Stimulated activated effector memory CD8-positive, alpha-beta T cell treated with anti-CD3 and anti-CD28 coated beads, Interleukin-12 subunit alpha, Interleukin-12 subunit beta, amount 100 ng/mL, for 72 hours (primary cell): Measurements from ENCODE around the gene SH3RF1.
A peak's percentile ranks its signal among the peaks of the same experiment; 100 is the strongest.

ENCODE experiments used
- ATAC-seq: fragments of 150-1000 bp; cut with Tn5 transposase; 2 replicates; pipeline ENCODE4 v1.10.0; 2021
- DNase-seq, 2 donors: peaks; one replicate each; pipeline ENCODE4 v3.0.0; 2021 to 2022; ENCODE audit warnings: low spot score in 2 of 2
- H3K27ac Mint-ChIP-seq: one replicate; pipeline ENCODE4 v1.8.0; 2022; ENCODE audit warnings: mild to moderate bottlenecking, mixed read lengths
- H3K36me3 Mint-ChIP-seq: one replicate; pipeline ENCODE4 v1.8.0; 2022; ENCODE audit warnings: mild to moderate bottlenecking, mixed read lengths
- H3K4me1 Mint-ChIP-seq: one replicate; pipeline ENCODE4 v1.8.0; 2022; ENCODE audit warnings: mixed read lengths
- H3K4me3 Mint-ChIP-seq: one replicate; pipeline ENCODE4 v1.8.0; 2022; ENCODE audit warnings: mild to moderate bottlenecking, mixed read lengths
- H3K9me3 Mint-ChIP-seq: one replicate; pipeline ENCODE4 v1.8.0; 2022; ENCODE audit warnings: mixed read lengths

SH3RF1 gene

DNA sequence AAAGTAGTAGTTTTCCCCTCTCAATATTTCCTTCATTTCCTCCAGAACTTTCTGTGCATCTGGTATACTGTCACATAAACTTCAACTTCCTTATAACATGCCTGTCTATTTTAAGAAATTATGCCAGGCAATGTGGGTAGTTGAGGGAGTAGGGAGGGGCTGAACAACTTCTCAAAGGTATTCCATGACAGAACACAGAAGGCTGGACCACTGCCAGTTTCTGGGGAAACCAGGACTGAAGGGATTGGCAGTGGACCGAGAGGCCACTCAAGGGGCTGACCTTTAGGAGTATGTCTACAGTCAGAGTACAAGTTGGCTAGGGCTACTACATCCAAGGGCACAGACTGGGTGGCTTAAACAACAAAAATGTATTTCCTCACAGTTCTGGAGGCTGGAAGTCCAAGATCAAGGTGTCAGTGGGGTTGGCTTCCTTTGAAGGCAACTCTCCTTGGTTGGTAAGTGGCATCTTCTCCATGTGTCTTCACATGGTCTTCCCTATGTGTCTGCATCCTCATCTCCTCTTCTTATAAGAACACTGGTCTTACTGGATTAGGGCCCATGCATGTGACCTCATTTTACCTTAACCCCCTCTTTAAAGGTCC, 6.9 kb downstream of the SH3RF1 start:
- Mint-ChIP-seq H3K9me3 (no peaks in the 10 kb centered on the region), H3K27ac (no peak overlapping the region), H3K36me3 (no peaks in the 10 kb centered on the region), H3K4me1 (no peaks in the 10 kb centered on the region), H3K4me3 (no peak overlapping the region)
- ATAC-seq: peak; percentile 8
- DNase-seq: no peak

DNA sequence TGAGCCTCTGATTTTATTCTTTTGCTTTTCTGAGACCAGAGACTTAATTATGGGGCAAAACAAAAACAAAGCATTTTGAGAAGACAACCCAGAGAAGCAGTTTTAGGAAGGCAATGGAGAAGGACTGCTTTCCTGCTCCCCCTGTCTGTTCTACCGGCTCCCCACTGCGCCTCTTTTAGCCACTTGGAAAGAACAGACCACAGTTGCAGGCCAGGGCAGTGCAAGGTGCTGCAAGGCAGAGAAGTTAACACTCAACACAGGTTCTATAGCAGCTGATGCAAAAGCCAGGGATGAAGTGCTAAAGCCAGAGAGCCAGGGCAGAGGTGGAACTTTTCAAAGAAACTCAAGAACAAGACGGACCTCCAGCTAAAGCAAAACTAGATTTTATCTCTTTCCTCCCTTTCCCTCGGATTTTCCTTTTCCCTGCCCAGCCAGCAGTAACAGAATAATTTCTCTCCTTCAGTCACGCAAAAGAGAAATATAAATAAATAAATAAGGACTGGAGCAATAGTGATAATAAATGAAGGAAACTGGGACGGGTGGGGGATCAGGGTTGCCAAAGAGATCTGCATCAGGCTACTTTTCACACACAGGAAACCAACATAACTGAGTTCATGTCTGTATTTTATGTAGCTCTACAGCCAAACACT, 10.4 kb downstream of the SH3RF1 start:
- Mint-ChIP-seq H3K4me3 (no peak overlapping the region), H3K27ac (no peak overlapping the region), H3K9me3 (no peaks in the 10 kb centered on the region), H3K4me1 (no peaks in the 10 kb centered on the region), H3K36me3 (no peaks in the 10 kb centered on the region)
- DNase-seq: no peak
- ATAC-seq: no peak

DNA sequence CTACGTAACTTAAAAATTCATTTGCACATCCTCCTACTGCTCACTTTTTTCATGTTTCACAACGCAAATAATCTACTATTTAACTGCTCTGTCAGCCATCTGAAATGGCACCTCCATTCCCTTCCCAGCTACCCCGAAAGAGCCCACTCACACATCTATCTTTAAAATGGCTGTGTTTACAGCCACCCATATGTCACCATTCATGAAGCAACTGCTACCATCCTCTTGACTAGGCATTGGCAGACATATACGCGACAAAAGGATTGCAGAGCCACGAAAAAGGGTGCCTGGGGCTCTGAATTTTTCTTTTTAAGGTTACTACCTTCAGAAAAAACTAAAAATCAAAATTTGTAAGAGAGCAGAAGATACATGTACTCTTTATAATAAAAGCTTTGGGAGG, 11.5 kb downstream of the SH3RF1 start:
- no peak overlapping the region for H3K27ac Mint-ChIP-seq
- no peak overlapping the region for H3K4me3 Mint-ChIP-seq
- H3K9me3 Mint-ChIP-seq: no peaks in the 10 kb centered on the region
- DNase-seq (no peak), ATAC-seq (no peak)
- no peaks in the 10 kb centered on the region for H3K4me1 Mint-ChIP-seq
- H3K36me3 Mint-ChIP-seq: no peaks in the 10 kb centered on the region

DNA sequence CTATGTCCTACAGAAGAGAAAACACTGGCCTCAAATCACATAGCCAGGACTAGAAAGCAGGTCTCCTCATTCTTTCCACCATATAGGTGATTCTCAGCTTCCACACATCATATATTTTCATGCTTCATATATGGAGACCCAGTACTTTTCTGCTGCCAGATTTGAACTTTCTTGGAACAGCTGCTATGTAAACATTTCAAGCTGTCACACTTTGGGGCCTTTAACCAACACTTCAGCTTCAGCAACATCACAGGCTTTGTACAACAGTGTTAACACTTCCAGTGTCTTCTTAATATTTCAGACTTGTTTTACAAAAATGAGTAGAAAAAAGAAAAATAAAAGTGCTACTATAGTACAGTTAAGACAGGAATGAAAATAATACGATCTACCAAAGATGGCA, 12.6 kb downstream of the SH3RF1 start:
- Mint-ChIP-seq H3K36me3 (no peaks in the 10 kb centered on the region), H3K4me3 (no peak overlapping the region), H3K27ac (no peak overlapping the region), H3K4me1 (no peaks in the 10 kb centered on the region), H3K9me3 (no peaks in the 10 kb centered on the region)
- DNase-seq: no peak
- ATAC-seq: no peak

DNA sequence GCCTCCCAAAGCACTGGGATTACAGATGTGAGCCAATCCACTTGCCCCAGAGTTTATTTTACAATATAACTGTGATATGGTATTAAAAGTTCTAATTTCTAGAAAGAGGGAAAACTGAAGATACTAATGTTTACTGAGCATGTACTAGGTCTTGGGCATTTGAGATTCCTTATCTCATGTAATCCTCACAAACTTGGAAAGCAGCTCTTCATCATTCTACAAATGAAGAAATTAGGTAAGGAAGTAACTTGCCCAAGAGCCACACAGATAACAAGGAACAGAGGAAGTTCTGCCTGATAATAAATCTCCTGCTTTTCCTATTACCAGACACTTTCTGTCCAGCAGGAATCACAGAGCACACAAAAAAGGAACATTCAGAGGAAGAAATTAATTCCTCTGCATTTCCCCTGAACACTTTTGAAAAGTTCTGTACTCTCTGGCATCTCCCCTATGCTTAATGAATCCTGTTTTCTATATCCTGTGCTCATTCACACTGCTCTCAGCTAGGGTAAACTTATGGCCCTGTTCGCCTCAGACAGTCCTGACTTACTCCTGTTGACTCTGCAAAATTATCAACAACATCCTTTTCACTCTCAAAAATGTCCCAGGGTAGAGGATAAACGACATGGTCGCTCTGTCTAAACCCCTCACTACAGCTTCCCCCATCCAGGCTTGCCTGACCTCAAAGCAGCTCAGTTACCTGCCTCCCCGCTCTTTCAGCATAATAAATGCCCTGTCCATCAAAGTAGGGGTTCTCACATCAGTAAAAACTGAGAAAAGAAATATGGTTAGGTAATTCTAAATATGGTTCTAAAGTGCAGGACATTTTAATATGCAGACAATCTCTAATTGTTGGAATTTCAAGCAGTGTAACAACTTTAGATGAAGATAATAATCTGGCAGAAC, 13.6 kb downstream of the SH3RF1 start:
- no peaks in the 10 kb centered on the region for H3K36me3 Mint-ChIP-seq
- no peaks in the 10 kb centered on the region for H3K9me3 Mint-ChIP-seq
- no peak for DNase-seq
- peak; percentile 44 for ATAC-seq
- H3K4me3 Mint-ChIP-seq: no peak overlapping the region
- no peaks in the 10 kb centered on the region for H3K4me1 Mint-ChIP-seq
- no peak overlapping the region for H3K27ac Mint-ChIP-seq

DNA sequence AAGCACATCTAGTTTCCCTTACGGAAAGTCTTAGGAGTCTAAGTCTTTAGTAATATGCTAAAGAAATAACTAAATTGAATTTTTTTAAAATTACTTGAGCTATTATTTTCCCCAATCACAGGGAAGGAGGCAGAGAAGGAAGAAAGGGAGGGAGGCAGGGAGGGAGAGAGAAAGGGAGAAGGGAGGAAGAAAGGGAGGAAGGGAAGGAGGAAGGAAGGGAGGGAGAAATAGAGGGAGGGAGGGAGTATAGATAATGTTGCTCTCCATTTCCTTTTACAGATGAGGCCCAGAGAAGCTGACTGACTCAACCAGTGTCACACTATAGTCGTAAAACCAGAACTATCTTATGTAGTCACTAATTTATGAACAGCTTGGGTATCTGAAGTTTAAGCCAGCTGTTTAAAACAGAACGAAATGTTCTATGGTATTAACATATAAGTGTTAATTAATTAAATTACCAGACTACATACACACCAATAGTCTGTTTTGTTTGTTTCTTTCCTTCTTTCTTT, 14.6 kb downstream of the SH3RF1 start:
- ATAC-seq (no peak), DNase-seq (no peak)
- no peak overlapping the region for H3K4me3 Mint-ChIP-seq
- H3K9me3 Mint-ChIP-seq: no peaks in the 10 kb centered on the region
- no peaks in the 10 kb centered on the region for H3K36me3 Mint-ChIP-seq
- no peak overlapping the region for H3K27ac Mint-ChIP-seq
- no peaks in the 10 kb centered on the region for H3K4me1 Mint-ChIP-seq

DNA sequence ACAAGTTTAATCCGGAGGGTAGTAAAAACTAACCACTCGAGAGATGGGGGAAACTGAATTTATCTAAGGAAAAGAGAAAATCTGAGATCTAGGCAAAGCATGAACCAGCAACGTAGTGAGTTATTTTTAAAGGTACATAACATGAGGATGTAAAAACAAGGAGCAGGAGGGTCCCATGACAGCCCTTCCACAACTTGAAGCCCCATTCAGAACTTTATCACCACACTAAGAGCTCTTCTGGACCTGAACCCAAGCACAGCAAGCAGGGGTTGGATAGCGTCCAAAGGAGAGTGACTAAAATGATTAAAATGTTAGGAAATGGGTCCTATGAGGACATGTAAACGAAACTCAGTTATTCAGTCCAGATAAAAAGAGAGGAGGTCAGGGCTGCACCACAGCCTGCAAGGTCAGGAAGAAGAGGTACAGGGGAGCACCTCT, 16.2 kb downstream of the SH3RF1 start:
- Mint-ChIP-seq H3K9me3 (no peaks in the 10 kb centered on the region), H3K4me1 (no peaks in the 10 kb centered on the region), H3K36me3 (no peaks in the 10 kb centered on the region), H3K4me3 (no peak overlapping the region), H3K27ac (no peak overlapping the region)
- ATAC-seq (no peak), DNase-seq (no peak)

DNA sequence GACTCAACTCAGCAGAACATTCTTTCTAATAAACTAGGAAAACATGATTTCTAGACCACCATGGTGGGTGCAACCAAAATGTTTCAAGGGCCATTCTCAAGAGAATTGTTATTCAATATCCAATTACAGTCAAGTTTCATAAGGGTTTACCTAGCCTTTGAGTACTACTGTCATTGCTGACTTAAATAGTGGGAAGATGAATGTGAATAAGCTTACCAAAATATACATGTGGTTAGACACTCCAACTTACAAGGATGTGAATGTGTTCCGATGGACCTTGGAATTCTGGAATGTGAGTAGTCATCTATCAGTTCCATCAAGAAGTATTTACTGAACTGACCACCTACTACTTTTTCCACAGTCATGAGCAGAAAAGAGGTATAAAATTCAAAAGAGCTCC, 16.9 kb downstream of the SH3RF1 start:
- Mint-ChIP-seq H3K27ac (no peak overlapping the region), H3K36me3 (no peaks in the 10 kb centered on the region), H3K4me1 (no peaks in the 10 kb centered on the region), H3K9me3 (no peaks in the 10 kb centered on the region), H3K4me3 (no peak overlapping the region)
- DNase-seq (no peak), ATAC-seq (no peak)

DNA sequence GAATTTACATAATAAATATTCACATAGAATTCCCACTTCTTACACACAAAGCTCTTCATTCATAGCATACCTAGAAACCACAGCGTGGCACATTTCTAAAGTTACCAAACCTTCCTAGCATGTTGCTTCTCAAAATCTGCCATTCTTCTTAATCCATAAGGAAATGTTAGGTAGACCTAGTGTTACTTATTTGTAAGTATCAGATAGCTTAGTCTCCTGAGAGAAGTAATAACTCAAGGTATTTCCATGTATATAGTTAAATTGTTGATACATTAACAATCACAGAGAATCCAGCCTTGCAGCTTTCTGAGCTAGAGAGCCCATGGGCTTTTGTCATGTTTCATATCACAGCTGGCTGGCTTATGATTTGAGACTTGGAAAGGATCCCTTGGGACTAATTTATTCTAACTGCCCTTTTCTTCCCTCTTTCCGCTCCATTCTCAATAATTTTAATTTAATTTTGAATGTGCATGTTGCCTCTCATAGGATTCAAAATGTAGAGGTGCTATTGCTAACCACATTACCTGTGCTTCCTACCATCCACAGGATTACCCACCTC, 17.6 kb downstream of the SH3RF1 start:
- H3K9me3 Mint-ChIP-seq: no peaks in the 10 kb centered on the region
- no peaks in the 10 kb centered on the region for H3K36me3 Mint-ChIP-seq
- H3K27ac Mint-ChIP-seq: no peak overlapping the region
- ATAC-seq (no peak), DNase-seq (no peak)
- H3K4me1 Mint-ChIP-seq: no peaks in the 10 kb centered on the region
- no peak overlapping the region for H3K4me3 Mint-ChIP-seq

DNA sequence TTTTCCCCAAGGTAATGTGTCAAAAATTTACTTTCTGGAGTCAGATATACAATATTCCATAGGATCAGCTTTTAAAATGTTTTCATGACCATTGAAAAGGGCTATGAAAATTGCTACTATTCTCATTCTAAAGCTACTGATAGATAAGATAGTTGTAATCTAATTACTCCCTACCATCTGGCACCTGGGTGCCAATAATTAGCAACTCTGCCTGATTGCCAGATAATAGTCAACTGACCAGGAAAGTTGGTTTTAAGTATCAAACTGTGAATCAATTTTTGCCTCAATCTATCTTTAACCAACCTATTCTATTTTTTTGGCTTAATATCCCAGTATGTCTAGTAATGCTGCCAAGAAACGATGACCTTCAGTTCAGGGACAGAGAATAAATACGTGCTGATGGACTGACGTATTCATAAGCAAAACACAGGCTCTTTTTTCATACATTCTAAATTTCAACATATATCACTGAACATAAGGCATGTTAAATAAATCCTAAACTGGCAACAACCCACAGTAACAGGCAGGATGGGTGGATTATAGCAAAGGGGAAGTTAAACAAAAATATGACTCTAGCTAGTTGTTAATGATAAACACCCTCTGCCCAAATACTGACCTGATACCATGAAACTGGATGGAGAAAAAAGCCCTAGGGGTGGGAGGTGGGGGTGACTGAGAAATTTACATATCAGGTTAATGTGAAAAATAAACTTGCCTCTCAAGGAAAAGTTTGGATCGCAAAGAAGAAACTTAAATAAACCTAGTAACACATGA, 18.2 kb downstream of the SH3RF1 start:
- no peaks in the 10 kb centered on the region for H3K36me3 Mint-ChIP-seq

DNA sequence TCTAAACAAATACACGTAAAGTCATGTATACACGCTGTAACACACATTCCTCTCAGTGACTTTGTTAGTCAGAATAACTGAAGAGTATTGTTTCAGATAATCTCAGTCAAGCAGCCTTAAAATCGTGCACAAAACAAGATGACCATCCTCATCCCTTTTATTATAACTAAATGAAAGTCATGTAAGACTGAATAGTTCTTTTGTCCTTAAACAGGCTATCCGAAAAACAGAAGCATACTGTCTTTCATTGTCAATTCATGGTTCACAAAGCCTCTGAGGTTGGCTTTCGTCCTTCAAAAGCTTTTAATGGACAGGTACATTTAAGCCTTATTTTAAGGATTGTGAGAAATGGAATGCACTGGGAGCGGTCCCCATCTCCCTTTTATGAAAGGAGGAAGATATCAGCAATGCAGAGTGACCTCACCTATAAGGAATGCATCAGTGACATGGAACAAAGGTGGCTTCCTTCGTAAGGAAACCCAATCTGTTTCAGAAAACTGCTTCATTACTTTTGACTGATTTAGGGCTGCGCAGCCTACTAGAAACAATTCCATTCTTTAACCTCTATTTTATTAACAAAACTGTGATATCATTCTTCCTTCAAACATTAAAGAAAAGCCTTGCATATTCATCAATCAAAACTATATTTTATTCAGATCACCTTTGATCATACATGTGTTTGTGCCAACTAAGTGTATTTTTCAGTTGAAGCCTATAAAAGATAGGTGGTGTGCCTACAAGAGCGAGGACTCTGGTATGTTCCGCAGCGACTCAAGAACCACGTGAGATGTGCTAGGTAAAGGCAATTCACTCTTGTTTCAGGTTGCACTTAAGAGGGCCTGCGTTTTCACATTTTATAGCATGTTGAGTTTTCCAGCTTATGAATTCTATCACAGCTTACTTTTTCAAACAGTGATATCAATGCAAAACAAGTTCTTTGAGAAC, 19.2 kb downstream of the SH3RF1 start:
- Mint-ChIP-seq H3K4me1 (no peaks in the 10 kb centered on the region), H3K27ac (no peak overlapping the region), H3K9me3 (no peaks in the 10 kb centered on the region), H3K4me3 (no peak overlapping the region), H3K36me3 (no peaks in the 10 kb centered on the region)
- DNase-seq (no peak), ATAC-seq (no peak)

More for the DNA sequence above, 18.2 kb downstream of the SH3RF1 start:
- no peaks in the 10 kb centered on the region for H3K4me1 Mint-ChIP-seq
- ATAC-seq: no peak
- DNase-seq: no peak
- no peak overlapping the region for H3K4me3 Mint-ChIP-seq
- H3K9me3 Mint-ChIP-seq: no peaks in the 10 kb centered on the region
- no peak overlapping the region for H3K27ac Mint-ChIP-seq

DNA sequence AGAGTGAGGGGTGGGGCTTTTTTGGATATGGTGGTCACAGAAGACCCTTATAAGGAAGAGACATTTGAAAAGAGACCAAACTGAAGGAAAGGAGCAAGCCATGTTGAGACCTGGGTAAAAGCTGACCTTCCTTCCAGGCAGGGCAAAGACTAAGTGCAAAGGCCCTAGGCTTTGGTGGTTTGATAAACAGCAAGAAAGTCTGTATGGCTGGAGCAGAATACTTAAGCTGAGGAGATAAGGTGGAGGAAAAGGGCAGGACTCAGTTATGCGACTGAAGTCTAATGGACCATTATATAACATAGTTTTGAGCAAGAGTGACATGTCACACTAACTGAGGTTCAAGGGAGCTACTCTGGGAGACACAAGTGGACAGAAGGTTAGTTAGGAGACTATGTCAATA, 20.0 kb downstream of the SH3RF1 start:
- ATAC-seq (no peak), DNase-seq (no peak)
- Mint-ChIP-seq H3K4me1 (no peaks in the 10 kb centered on the region), H3K36me3 (no peaks in the 10 kb centered on the region), H3K4me3 (no peak overlapping the region), H3K9me3 (no peaks in the 10 kb centered on the region), H3K27ac (no peak overlapping the region)

DNA sequence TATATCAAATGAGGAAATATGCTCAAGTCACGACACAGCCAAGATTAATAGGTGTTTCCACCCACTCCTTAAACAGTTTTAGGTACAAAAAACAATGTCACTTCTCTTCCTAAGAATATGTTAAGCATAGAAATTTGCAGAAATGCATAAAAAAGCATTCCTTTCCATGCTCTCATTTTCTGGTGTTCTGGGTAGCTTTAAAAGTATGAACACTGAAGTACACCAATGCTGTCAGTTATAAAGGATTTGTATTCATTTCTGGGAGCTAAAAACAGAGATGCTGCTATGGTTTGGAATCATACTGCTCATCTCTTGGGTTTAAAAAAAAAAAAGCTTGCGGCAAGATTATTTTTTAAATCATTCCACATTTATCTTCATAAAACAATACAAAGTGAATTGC, 20.8 kb downstream of the SH3RF1 start:
- Mint-ChIP-seq H3K4me1 (no peaks in the 10 kb centered on the region), H3K27ac (no peak overlapping the region), H3K4me3 (no peak overlapping the region), H3K36me3 (no peaks in the 10 kb centered on the region), H3K9me3 (no peaks in the 10 kb centered on the region)
- ATAC-seq: no peak
- no peak for DNase-seq
